Activated CD4-positive, alpha-beta T cell treated with anti-CD3 and anti-CD28 coated beads for 36 hours (primary cell): ENCODE measurements around the gene CDHR5. TPM values are rescaled to one million over a fixed set of nuclear protein-coding genes. Genes with fewer than 3 reads are reported as not detected.

Experiments
- ATAC-seq: fragments of 200-7000 bp; cut with Tn5 transposase; one replicate; pipeline ENCODE4 v1.10.0; 2021; ENCODE audit warnings: mild to moderate bottlenecking, moderate library complexity
- CTCF ChIA-PET: fragments of 350-600 bp; sonication (Branson Sonifier 250); formaldehyde crosslinking; loops from one replicate; lab custom pipeline; 2021; ENCODE audit warnings: antibody characterized with exemption; lab: Charles Lee
- POLR2A ChIA-PET: fragments of 350-600 bp; sonication (Branson Sonifier 250); formaldehyde crosslinking; loops from one replicate; lab custom pipeline; 2021; ENCODE audit warnings: antibody characterized with exemption, inconsistent platforms; lab: Charles Lee
- DNase-seq: peaks from one replicate; pipeline ENCODE4 v3.0.0-alpha.2; 2020
- H3K27ac Mint-ChIP-seq: one replicate; pipeline ENCODE4 v1.8.0; 2021; ENCODE audit warnings: mixed read lengths
- H3K27me3 Mint-ChIP-seq: one replicate; pipeline ENCODE4 v1.8.0; 2021; ENCODE audit warnings: mixed read lengths
- H3K36me3 Mint-ChIP-seq: one replicate; pipeline ENCODE4 v1.8.0; 2021; ENCODE audit warnings: low read depth, mixed read lengths
- H3K4me1 Mint-ChIP-seq: one replicate; pipeline ENCODE4 v1.8.0; 2021; ENCODE audit warnings: mixed read lengths
- H3K4me3 Mint-ChIP-seq: one replicate; pipeline ENCODE4 v1.8.0; 2021; ENCODE audit warnings: mild to moderate bottlenecking, moderate library complexity, mixed read lengths
- H3K9me3 Mint-ChIP-seq: one replicate; pipeline ENCODE4 v1.8.0; 2021; ENCODE audit warnings: low read depth, mixed read lengths
- intact Hi-C, 2 experiments: fragments of 100-400 bp; cut with DNase I in 1 of 2; cut with micrococcal nuclease in 1 of 2; formaldehyde crosslinking; loops; one replicate each; pipeline versions ENCODE4 v1.14.2 to v1.15.1; 2022 to 2024; cut with DNase I, micrococcal nuclease
- total RNA-seq, 2 experiments: library from RNA; stranded (reverse); gene quantifications; one replicate each; pipeline ENCODE4 v1.2.3, GENCODE V29; 2021

CDHR5 gene
- total RNA-seq, 2 experiments from 2014 or later, result not detected

GRCh38 chr11:635945-636510 is 11.3 kb upstream of the CDHR5 start:
- Mint-ChIP-seq H3K27ac (no peak overlapping the region), H3K4me1 (peaks cover 16% of the 10 kb centered on the region), H3K27me3 (peaks cover 32% of the 10 kb centered on the region), H3K36me3 (no peaks in the 10 kb centered on the region), H3K9me3 (no peaks in the 10 kb centered on the region), H3K4me3 (no peak overlapping the region)
- DNase-seq (no peak), ATAC-seq (no peak)
- intact Hi-C loops, result no loop called here
- CTCF ChIA-PET, result no interaction called here
- POLR2A ChIA-PET, result no interaction called here

- ChIA-PET POLR2A (no interaction called here), CTCF (interaction anchor here (1.5 kb wide), 1 partner anchor 76 kb away, joined by 4 read pairs; no protein-coding TSS in a partner anchor)
- H3K4me3 Mint-ChIP-seq, result no peak overlapping the region
- intact Hi-C loops, result no loop called here
- no peak overlapping the region for H3K27ac Mint-ChIP-seq
- no peaks in the 10 kb centered on the region for H3K36me3 Mint-ChIP-seq
- DNase-seq (no peak), ATAC-seq (no peak)
- H3K4me1 Mint-ChIP-seq, result peaks cover 22% of the 10 kb centered on the region
- H3K9me3 Mint-ChIP-seq, result no peaks in the 10 kb centered on the region
- H3K27me3 Mint-ChIP-seq, result peaks cover 27% of the 10 kb centered on the region
Measured at GRCh38 chr11:630871-631270, 6.1 kb upstream of the CDHR5 start.

- ATAC-seq (peak; percentile 66), DNase-seq (peak; percentile 51)
- Mint-ChIP-seq H3K36me3 (no peaks in the 10 kb centered on the region), H3K27ac (peak overlapping the region; percentile 53), H3K9me3 (no peaks in the 10 kb centered on the region), H3K27me3 (peaks cover 25% of the 10 kb centered on the region), H3K4me3 (peak overlapping the region; percentile 32), H3K4me1 (peaks cover 22% of the 10 kb centered on the region)
- ChIA-PET CTCF (interaction anchor here (0.6 kb wide), 1 partner anchor 15 kb away, joined by 3 read pairs; no protein-coding TSS in a partner anchor), POLR2A (interaction anchor here (0.9 kb wide), 1 partner anchor 11 kb away, joined by 4 read pairs; no protein-coding TSS in a partner anchor)
- intact Hi-C loops, result loop anchor here in 1 of 2 experiments (5.0 kb wide), 1 partner anchor 72 kb away; no protein-coding TSS in a partner anchor
Measured at GRCh38 chr11:629237-629583, 4.5 kb upstream of the CDHR5 start.

GRCh38 chr11:628056-628455 is 3.3 kb upstream of the CDHR5 start:
- Mint-ChIP-seq H3K4me1 (peaks cover 22% of the 10 kb centered on the region), H3K4me3 (peak overlapping the region; percentile 32), H3K9me3 (no peaks in the 10 kb centered on the region), H3K36me3 (no peaks in the 10 kb centered on the region), H3K27me3 (peaks cover 25% of the 10 kb centered on the region), H3K27ac (no peak overlapping the region)
- CTCF ChIA-PET, result no interaction called here
- DNase-seq, result no peak
- intact Hi-C loops, result loop anchor here in 1 of 2 experiments (5.0 kb wide), 1 partner anchor 71 kb away; no protein-coding TSS in a partner anchor
- ATAC-seq, result no peak
- POLR2A ChIA-PET, result no interaction called here

GRCh38 chr11:627308-627576 is 2.5 kb upstream of the CDHR5 start:
- Mint-ChIP-seq H3K27ac (no peak overlapping the region), H3K27me3 (peaks cover 25% of the 10 kb centered on the region), H3K36me3 (no peaks in the 10 kb centered on the region), H3K9me3 (no peaks in the 10 kb centered on the region), H3K4me1 (peaks cover 22% of the 10 kb centered on the region), H3K4me3 (no peak overlapping the region)
- CTCF ChIA-PET, result no interaction called here
- POLR2A ChIA-PET, result no interaction called here
- intact Hi-C loops, result loop anchor here in 1 of 2 experiments (5.0 kb wide), 1 partner anchor 70 kb away; no protein-coding TSS in a partner anchor
- ATAC-seq (no peak), DNase-seq (no peak)

- ATAC-seq, result no peak
- no peak within 1 kb of the TSS for H3K4me3 Mint-ChIP-seq
- H3K27me3 Mint-ChIP-seq, result peaks cover 25% of the 10 kb centered on the region
- no peak for DNase-seq
- POLR2A ChIA-PET, result no interaction called here
- no peaks in the 10 kb centered on the region for H3K9me3 Mint-ChIP-seq
- peaks cover 22% of the 10 kb centered on the region for H3K4me1 Mint-ChIP-seq
- CTCF ChIA-PET, result no interaction called here
- intact Hi-C loops, result loop anchor here in 1 of 2 experiments (5.0 kb wide), 1 partner anchor 69 kb away; no protein-coding TSS in a partner anchor
- no peaks in the 10 kb centered on the region for H3K36me3 Mint-ChIP-seq
- no peak within 1 kb of the TSS for H3K27ac Mint-ChIP-seq
Measured at GRCh38 chr11:626475-627307, 1.9 kb upstream of the CDHR5 start, which contains the start of gene SCT. Gene SCT (minus strand): TSS chr11:627181. CDS start chr11:627143, 38 bp downstream.

- CTCF ChIA-PET, result no interaction called here
- POLR2A ChIA-PET, result no interaction called here
- no peak overlapping the region for H3K4me3 Mint-ChIP-seq
- ATAC-seq (no peak), DNase-seq (no peak)
- intact Hi-C loops, result loop anchor here in 1 of 2 experiments (5.0 kb wide), 1 partner anchor 68 kb away; no protein-coding TSS in a partner anchor
- H3K27ac Mint-ChIP-seq, result no peak overlapping the region
- H3K4me1 Mint-ChIP-seq, result peaks cover 22% of the 10 kb centered on the region
- H3K9me3 Mint-ChIP-seq, result no peaks in the 10 kb centered on the region
- no peaks in the 10 kb centered on the region for H3K36me3 Mint-ChIP-seq
- peaks cover 25% of the 10 kb centered on the region for H3K27me3 Mint-ChIP-seq
Measured at GRCh38 chr11:625636-626268, 997 bp upstream of the CDHR5 start.

- no peaks in the 10 kb centered on the region for H3K36me3 Mint-ChIP-seq
- DNase-seq (no peak), ATAC-seq (no peak)
- H3K27me3 Mint-ChIP-seq, result peaks cover 19% of the 10 kb centered on the region
- intact Hi-C loops, result no loop called here
- ChIA-PET CTCF (no interaction called here), POLR2A (no interaction called here)
- no peak overlapping the region for H3K4me3 Mint-ChIP-seq
- no peak overlapping the region for H3K27ac Mint-ChIP-seq
- H3K9me3 Mint-ChIP-seq, result no peaks in the 10 kb centered on the region
- peaks cover 16% of the 10 kb centered on the region for H3K4me1 Mint-ChIP-seq
Measured at GRCh38 chr11:623999-624704, 603 bp downstream of the CDHR5 start.

- no peaks in the 10 kb centered on the region for H3K9me3 Mint-ChIP-seq
- ChIA-PET CTCF (no interaction called here), POLR2A (no interaction called here)
- intact Hi-C loops, result no loop called here
- H3K27ac Mint-ChIP-seq, result no peak overlapping the region
- H3K36me3 Mint-ChIP-seq, result no peaks in the 10 kb centered on the region
- peaks cover 9% of the 10 kb centered on the region for H3K4me1 Mint-ChIP-seq
- no peak overlapping the region for H3K4me3 Mint-ChIP-seq
- peaks cover 14% of the 10 kb centered on the region for H3K27me3 Mint-ChIP-seq
- no peak for ATAC-seq
- no peak for DNase-seq
Measured at GRCh38 chr11:623349-623869, 1.3 kb downstream of the CDHR5 start.

GRCh38 chr11:621838-622237 is 2.9 kb downstream of the CDHR5 start:
- ATAC-seq, result no peak
- DNase-seq, result no peak
- no peaks in the 10 kb centered on the region for H3K36me3 Mint-ChIP-seq
- H3K27ac Mint-ChIP-seq, result no peak overlapping the region
- H3K4me1 Mint-ChIP-seq, result no peaks in the 10 kb centered on the region
- no peak overlapping the region for H3K4me3 Mint-ChIP-seq
- intact Hi-C loops, result no loop called here
- no peaks in the 10 kb centered on the region for H3K9me3 Mint-ChIP-seq
- ChIA-PET CTCF (interaction anchor here (0.5 kb wide), 1 partner anchor 63 kb away, joined by 4 read pairs; no protein-coding TSS in a partner anchor), POLR2A (no interaction called here)
- peaks cover 4% of the 10 kb centered on the region for H3K27me3 Mint-ChIP-seq
